Measurements from ENCODE around the gene FLT3LG.

The FLT3LG gene

DNA sequence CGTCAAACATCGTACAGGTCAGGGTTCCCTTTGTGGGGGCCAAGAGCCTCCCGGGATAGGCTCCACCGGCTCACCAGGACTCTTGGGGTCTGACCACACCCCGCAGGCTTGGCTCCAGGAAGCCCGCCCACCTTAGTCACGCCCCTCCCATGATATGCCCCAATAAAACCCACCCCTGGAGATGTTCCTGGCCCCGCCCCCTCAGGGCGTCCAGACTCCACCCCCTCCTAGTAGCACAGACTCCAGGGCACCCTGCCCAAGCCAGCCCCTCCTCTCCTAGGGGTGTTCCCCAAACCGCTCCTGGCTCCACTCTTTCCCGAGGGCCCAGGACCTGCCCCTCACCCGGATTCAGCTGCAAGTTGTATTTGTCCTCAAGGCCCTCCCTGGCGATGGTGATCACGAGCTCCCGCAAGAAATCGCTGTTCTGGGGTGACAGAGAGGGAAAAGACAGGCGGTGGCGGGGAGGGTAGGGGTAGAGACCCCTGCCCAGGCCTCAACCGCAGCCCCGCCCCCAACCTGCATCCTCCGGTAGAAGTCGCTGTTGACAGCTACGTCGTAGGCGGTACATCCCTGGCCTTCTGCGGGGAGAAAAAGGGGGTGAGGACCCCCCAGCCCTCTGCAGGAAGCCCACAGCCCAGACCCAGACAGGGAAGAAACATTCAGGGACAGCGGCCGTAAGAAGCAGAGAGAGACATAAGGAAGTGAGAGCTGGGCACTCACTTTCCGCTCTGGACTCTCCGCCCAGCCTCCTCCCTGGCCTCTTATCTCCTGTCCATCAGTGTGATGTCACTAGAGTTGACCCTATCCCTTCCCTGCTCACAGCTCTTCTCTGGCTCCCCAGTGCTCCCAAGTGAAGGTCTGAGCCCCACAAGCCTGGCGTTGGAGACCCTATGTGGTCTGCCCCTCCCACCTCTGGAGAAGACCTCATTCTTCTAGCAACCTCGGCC is 26.3 kb upstream of the FLT3LG start:
- no peak overlapping the region for H3K4me3 ChIP-seq (ENCODE audit: low read length)
- TF ChIP-seq CTCF (IDR thresholded peaks at IDR 0.05; ENCODE audit: insufficient read depth, low read depth, low read length, missing control alignments), result no peak
- DNase-seq (ENCODE audit: low read depth), result peak; percentile 24

DNA sequence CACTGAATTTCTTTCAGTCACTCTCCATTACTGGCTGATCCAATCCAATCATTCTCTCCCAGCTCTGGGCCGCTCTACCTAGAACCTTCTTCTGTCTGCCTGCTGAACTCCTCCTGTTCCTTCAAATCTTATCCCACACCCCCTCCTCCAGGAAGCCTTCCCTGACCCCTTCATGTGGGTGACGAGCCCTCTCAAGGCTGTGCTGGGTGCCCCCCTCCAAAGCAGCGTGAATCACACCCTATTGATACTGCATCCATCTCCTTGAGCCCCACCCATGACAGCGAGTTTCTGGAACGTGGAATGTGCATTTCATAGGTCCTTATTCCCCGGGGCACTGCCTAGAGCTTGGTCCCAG is 25.6 kb upstream of the FLT3LG start:
- DNase-seq (ENCODE audit: low read depth), result no peak

GRCh38 chr19:49450405-49450804 is 23.6 kb upstream of the FLT3LG start:
- H3K4me3 ChIP-seq (ENCODE audit: low read length), result peak overlapping the region; percentile 91
- TF ChIP-seq CTCF (IDR thresholded peaks at IDR 0.05; ENCODE audit: insufficient read depth, low read depth, low read length, missing control alignments), result no peak

More for the DNA sequence above, 25.6 kb upstream of the FLT3LG start:
- H3K4me3 ChIP-seq (ENCODE audit: low read length), result no peak overlapping the region
- TF ChIP-seq CTCF (IDR thresholded peaks at IDR 0.05; ENCODE audit: insufficient read depth, low read depth, low read length, missing control alignments), result no peak

GRCh38 chr19:49451430-49452181 is 22.4 kb upstream of the FLT3LG start, which contains the start of gene PIH1D1:
PIH1D1 (minus strand) TSS chr19:49451814; CDS start chr19:49451574, 240 bp downstream.
- peak; percentile 29 for TF ChIP-seq CTCF (IDR thresholded peaks at IDR 0.05; ENCODE audit: insufficient read depth, low read depth, low read length, missing control alignments)
- DNase-seq (ENCODE audit: low read depth), result peak; percentile 99
- H3K4me3 ChIP-seq (ENCODE audit: low read length), result peak within 1 kb of the TSS; percentile 91

More at GRCh38 chr19:49450405-49450804, 23.6 kb upstream of the FLT3LG start:
- DNase-seq (ENCODE audit: low read depth), result no peak

DNA sequence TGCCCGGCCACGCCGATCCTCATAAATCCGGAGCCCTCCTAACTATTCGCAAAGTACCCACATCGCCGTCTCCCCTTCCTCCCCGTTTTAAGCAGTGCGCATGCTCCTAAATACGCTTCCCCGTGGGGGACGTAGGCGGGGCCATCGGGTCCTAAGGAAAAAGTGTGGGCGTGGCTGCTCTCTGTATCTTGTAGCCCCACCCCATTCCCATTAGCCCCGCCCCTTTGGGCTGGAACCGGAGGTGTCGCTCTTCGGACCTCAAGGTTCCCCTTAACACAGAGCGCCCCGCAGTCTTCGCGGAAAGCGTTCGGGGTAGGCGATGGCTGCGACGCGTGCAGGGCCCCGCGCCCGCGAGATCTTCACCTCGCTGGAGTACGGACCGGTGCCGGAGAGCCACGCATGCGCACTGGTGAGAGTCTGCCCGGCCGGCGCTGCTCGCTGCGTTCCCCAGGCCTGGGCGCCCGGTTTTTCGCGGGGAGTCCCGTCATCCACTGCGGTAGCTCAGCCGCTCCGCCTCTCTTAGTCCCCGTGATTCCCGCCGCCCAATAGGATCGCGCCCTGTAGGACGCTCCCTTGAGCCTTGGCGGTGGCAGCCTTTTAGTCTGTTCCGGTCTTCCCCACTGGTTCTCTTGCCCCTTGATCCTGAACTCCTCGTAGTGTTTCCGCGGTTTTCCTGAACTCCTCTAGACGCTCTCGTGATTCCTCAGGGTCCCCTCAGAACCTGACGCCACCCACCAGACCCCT is 20.8 kb upstream of the FLT3LG start, which contains the start of gene ALDH16A1:
Gene ALDH16A1, plus strand, starts transcription at position 213 of the 744 bp plus-strand sequence. Its CDS starts 107 bp downstream, at position 320.
- TF ChIP-seq CTCF (IDR thresholded peaks at IDR 0.05; ENCODE audit: insufficient read depth, low read depth, low read length, missing control alignments), result no peak
- H3K4me3 ChIP-seq (ENCODE audit: low read length), result peak within 1 kb of the TSS; percentile 91
- peak; percentile 98 for DNase-seq (ENCODE audit: low read depth)

DNA sequence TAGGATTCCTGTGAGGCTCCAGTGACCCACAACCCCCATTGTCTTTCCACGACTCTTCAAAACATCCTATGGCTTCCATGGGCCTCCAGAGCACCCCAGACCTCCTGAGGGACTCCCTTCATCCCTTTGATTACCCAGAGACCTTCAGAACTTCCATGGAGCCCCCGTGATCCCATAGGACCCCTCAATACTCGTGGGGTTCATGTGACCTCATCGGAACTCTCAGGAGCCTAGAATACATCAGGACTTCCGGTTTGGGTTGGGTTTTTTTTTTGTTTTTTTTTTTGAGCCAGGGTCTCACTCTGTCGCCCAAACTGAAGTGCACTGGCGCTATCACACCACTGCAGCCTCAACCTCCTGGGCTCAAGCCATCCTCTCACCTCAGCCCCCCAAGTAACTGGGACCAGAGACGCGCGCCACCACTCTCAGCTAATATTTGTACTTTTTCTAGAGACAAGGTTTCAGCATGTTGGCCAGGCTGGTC is 20.2 kb upstream of the FLT3LG start:
- peak overlapping the region; percentile 87 for H3K4me3 ChIP-seq (ENCODE audit: low read length)
- DNase-seq (ENCODE audit: low read depth), result no peak
- TF ChIP-seq CTCF (IDR thresholded peaks at IDR 0.05; ENCODE audit: insufficient read depth, low read depth, low read length, missing control alignments), result no peak

Data from epithelial cell of esophagus (primary cell).